ENCODE results near the gene PRDM5.

Gene PRDM5

GRCh38 chr4:120785202-120785601 is 137.3 kb downstream of the PRDM5 start:
- H3K36me3 ChIP-seq (ENCODE audit: control insufficient read depth, insufficient read depth, low read length): no peaks in the 10 kb centered on the region
- H3K4me2 ChIP-seq (ENCODE audit: low read length): no peak overlapping the region
- no peak for TF ChIP-seq CTCF (IDR thresholded peaks at IDR 0.05)
- H3K4me1 ChIP-seq: no peaks in the 10 kb centered on the region
- no peaks in the 10 kb centered on the region for H3K9me3 ChIP-seq (ENCODE audit: control insufficient read depth, low read length)
- no peaks in the 10 kb centered on the region for H3K79me2 ChIP-seq
- no peak overlapping the region for H3K4me3 ChIP-seq (ENCODE audit: low read depth, low read length)
- H2AFZ ChIP-seq: no peak overlapping the region
- no peak overlapping the region for H3K9ac ChIP-seq
- no peak overlapping the region for H3K27ac ChIP-seq
- H3K27me3 ChIP-seq (ENCODE audit: control insufficient read depth, insufficient read depth, low read length): no peaks in the 10 kb centered on the region

GRCh38 chr4:120777459-120777858 is 145.1 kb downstream of the PRDM5 start:
- no peak overlapping the region for H2AFZ ChIP-seq
- no peaks in the 10 kb centered on the region for H3K36me3 ChIP-seq (ENCODE audit: control insufficient read depth, insufficient read depth, low read length)
- no peak overlapping the region for H3K9ac ChIP-seq
- H3K27me3 ChIP-seq (ENCODE audit: control insufficient read depth, insufficient read depth, low read length): no peaks in the 10 kb centered on the region
- H3K79me2 ChIP-seq: no peaks in the 10 kb centered on the region
- no peak overlapping the region for H3K4me2 ChIP-seq (ENCODE audit: low read length)
- no peaks in the 10 kb centered on the region for H3K9me3 ChIP-seq (ENCODE audit: control insufficient read depth, low read length)
- H3K27ac ChIP-seq: no peak overlapping the region
- no peaks in the 10 kb centered on the region for H3K4me1 ChIP-seq
- TF ChIP-seq CTCF (IDR thresholded peaks at IDR 0.05): no peak
- H3K4me3 ChIP-seq (ENCODE audit: low read depth, low read length): no peak overlapping the region

GRCh38 chr4:120775431-120775830 is 147.1 kb downstream of the PRDM5 start:
- H3K79me2 ChIP-seq: no peaks in the 10 kb centered on the region
- H3K9ac ChIP-seq: no peak overlapping the region
- no peak overlapping the region for H3K4me2 ChIP-seq (ENCODE audit: low read length)
- H3K9me3 ChIP-seq (ENCODE audit: control insufficient read depth, low read length): no peaks in the 10 kb centered on the region
- TF ChIP-seq CTCF (IDR thresholded peaks at IDR 0.05): no peak
- no peak overlapping the region for H3K4me3 ChIP-seq (ENCODE audit: low read depth, low read length)
- H3K27ac ChIP-seq: no peak overlapping the region
- H3K27me3 ChIP-seq (ENCODE audit: control insufficient read depth, insufficient read depth, low read length): no peaks in the 10 kb centered on the region
- H2AFZ ChIP-seq: no peak overlapping the region
- no peaks in the 10 kb centered on the region for H3K36me3 ChIP-seq (ENCODE audit: control insufficient read depth, insufficient read depth, low read length)
- H3K4me1 ChIP-seq: no peaks in the 10 kb centered on the region

- Histone ChIP-seq H3K9me3 (ENCODE audit: control insufficient read depth, low read length) (no peaks in the 10 kb centered on the region), H3K79me2 (no peaks in the 10 kb centered on the region), H3K36me3 (ENCODE audit: control insufficient read depth, insufficient read depth, low read length) (no peaks in the 10 kb centered on the region), H3K4me2 (ENCODE audit: low read length) (no peak overlapping the region), H3K9ac (no peak overlapping the region), H3K27ac (no peak overlapping the region), H3K4me1 (no peaks in the 10 kb centered on the region), H2AFZ (no peak overlapping the region), H3K4me3 (ENCODE audit: low read depth, low read length) (no peak overlapping the region), H3K27me3 (ENCODE audit: control insufficient read depth, insufficient read depth, low read length) (no peaks in the 10 kb centered on the region)
- no peak for TF ChIP-seq CTCF (IDR thresholded peaks at IDR 0.05)
Measured at GRCh38 chr4:120773641-120774040, 148.9 kb downstream of the PRDM5 start.

GRCh38 chr4:120771907-120772306 is 150.6 kb downstream of the PRDM5 start:
- H3K9me3 ChIP-seq (ENCODE audit: control insufficient read depth, low read length): no peaks in the 10 kb centered on the region
- no peak overlapping the region for H3K27ac ChIP-seq
- no peaks in the 10 kb centered on the region for H3K4me1 ChIP-seq
- H3K4me3 ChIP-seq (ENCODE audit: low read depth, low read length): no peak overlapping the region
- H3K79me2 ChIP-seq: no peaks in the 10 kb centered on the region
- no peak overlapping the region for H2AFZ ChIP-seq
- no peaks in the 10 kb centered on the region for H3K27me3 ChIP-seq (ENCODE audit: control insufficient read depth, insufficient read depth, low read length)
- H3K9ac ChIP-seq: no peak overlapping the region
- no peaks in the 10 kb centered on the region for H3K36me3 ChIP-seq (ENCODE audit: control insufficient read depth, insufficient read depth, low read length)
- no peak for TF ChIP-seq CTCF (IDR thresholded peaks at IDR 0.05)
- H3K4me2 ChIP-seq (ENCODE audit: low read length): no peak overlapping the region
